Effector memory CD4-positive, alpha-beta T cell (primary cell): Measurements from ENCODE around the gene KRT71.

Source experiments
- DNase-seq, 3 donors: peaks; one replicate each; pipeline ENCODE4 v3.0.0-alpha.2; 2020
- H3K27ac ChIP-seq: 2 replicates; pipeline ENCODE4 v1.7.0; 2013; ENCODE audit warnings: mild to moderate bottlenecking, low read length, moderate library complexity; ENCODE audit not compliant: insufficient read depth, poor library complexity, severe bottlenecking
- H3K27me3 ChIP-seq: replicated peaks from 2 replicates; pipeline ENCODE4 v1.7.0; 2013; ENCODE audit warnings: mild to moderate bottlenecking, low read length; ENCODE audit not compliant: insufficient read depth, control insufficient read depth, poor library complexity, severe bottlenecking
- H3K36me3 ChIP-seq: 2 replicates; pipeline ENCODE4 v1.7.0; 2013; ENCODE audit warnings: mild to moderate bottlenecking, low read length, moderate library complexity; ENCODE audit not compliant: control insufficient read depth, insufficient read depth
- H3K4me1 ChIP-seq: 2 replicates; pipeline ENCODE4 v1.7.0; 2013; ENCODE audit warnings: low read length, mild to moderate bottlenecking; ENCODE audit not compliant: control insufficient read depth, insufficient read depth, poor library complexity, severe bottlenecking
- H3K4me3 ChIP-seq: 2 replicates; pipeline ENCODE4 v1.7.0; 2013; ENCODE audit warnings: low read length, low read depth, mild to moderate bottlenecking; ENCODE audit not compliant: insufficient read depth, poor library complexity, severe bottlenecking
- H3K9me3 ChIP-seq: 2 replicates; pipeline ENCODE4 v1.7.0; 2013; ENCODE audit warnings: mild to moderate bottlenecking, low read length, moderate library complexity; ENCODE audit not compliant: control insufficient read depth

Gene KRT71

DNA sequence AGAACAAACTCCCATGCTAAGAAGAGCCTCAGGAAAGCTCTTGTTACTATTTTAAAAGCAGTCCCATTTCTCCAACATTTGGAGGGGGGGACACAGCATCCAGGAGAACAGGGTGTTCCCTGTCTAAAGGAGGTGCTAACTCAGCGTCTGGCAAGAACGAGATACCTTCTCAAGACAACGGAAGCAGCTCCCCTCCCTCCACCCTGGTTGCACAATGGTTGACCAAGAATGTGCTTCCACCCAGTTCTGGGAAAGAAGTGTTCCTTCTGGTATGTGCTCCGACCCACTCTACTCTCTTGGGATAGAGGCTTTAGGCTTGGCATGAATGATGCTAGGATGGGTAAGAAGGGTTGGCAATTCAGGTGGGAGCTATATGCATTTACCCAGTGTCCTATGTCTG lies 58.4 kb downstream of the KRT71 start:
- Histone ChIP-seq H3K9me3 (no peaks in the 10 kb centered on the region), H3K36me3 (no peaks in the 10 kb centered on the region), H3K27me3 (no peaks in the 10 kb centered on the region), H3K4me3 (no peak overlapping the region), H3K4me1 (no peaks in the 10 kb centered on the region), H3K27ac (no peak overlapping the region)
- DNase-seq, result no peak

DNA sequence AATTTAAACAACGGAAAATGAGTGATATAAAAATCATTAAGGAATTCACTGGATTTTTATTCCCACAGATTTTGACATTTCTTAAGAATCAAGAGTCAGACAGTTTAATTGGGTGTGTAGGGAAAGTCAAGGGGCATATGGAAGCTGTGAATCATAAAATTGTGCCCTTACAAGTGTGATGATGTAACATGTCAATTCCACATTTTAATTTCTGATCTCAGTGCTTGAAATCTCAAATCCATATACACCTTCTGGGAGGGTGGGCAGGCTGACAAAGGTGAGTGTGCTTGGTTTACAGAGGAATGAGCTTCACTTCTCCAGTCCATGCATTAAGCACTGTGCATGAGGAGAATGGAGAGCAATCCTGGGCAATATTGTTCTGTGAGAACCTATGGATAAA lies 58.8 kb downstream of the KRT71 start:
- Histone ChIP-seq H3K4me1 (no peaks in the 10 kb centered on the region), H3K27me3 (no peaks in the 10 kb centered on the region), H3K27ac (no peak overlapping the region), H3K4me3 (no peak overlapping the region), H3K9me3 (no peaks in the 10 kb centered on the region), H3K36me3 (no peaks in the 10 kb centered on the region)
- DNase-seq, result no peak
